T-helper 17 cell (primary cell): ENCODE data around the gene HOXD12. TPM values are rescaled to one million over a fixed set of nuclear protein-coding genes. Genes with fewer than 3 reads are reported as not detected.

Experiments
- ATAC-seq: fragments of 150-1000 bp; cut with Tn5 transposase; 2 replicates; pipeline ENCODE4 v1.10.0; 2021; ENCODE audit warnings: mild to moderate bottlenecking, moderate library complexity
- DNase-seq, 3 donors: peaks; one replicate each; pipeline versions ENCODE4 v3.0.0 to v3.0.0-alpha.2; 2020 to 2021
- H3K9me3 ChIP-seq: one replicate; pipeline ENCODE4 v1.7.0; 2013; ENCODE audit warnings: low read length, mild to moderate bottlenecking; ENCODE audit not compliant: control insufficient read depth, poor library complexity, severe bottlenecking
- H3K27ac Mint-ChIP-seq: one replicate; pipeline ENCODE4 v1.8.0; 2022; ENCODE audit warnings: mild to moderate bottlenecking, moderate library complexity, mixed read lengths
- H3K27me3 Mint-ChIP-seq: one replicate; pipeline ENCODE4 v1.8.0; 2022; ENCODE audit warnings: mixed read lengths
- H3K36me3 Mint-ChIP-seq: one replicate; pipeline ENCODE4 v1.8.0; 2022; ENCODE audit warnings: low read depth, mixed read lengths
- H3K4me1 Mint-ChIP-seq: one replicate; pipeline ENCODE4 v1.8.0; 2022; ENCODE audit warnings: mild to moderate bottlenecking, mixed read lengths
- H3K4me3 Mint-ChIP-seq: one replicate; pipeline ENCODE4 v1.8.0; 2022; ENCODE audit warnings: mild to moderate bottlenecking, moderate library complexity, mixed read lengths
- total RNA-seq, 4 donors: library from RNA in 2 of 4; stranded (reverse) in 2 of 4; gene quantifications; one replicate each; pipeline ENCODE4 v1.2.3 and lab custom pipeline; 2022 to 2026

HOXD12 gene
- total RNA-seq, 2 donors from 2014 or later, result not detected

DNA sequence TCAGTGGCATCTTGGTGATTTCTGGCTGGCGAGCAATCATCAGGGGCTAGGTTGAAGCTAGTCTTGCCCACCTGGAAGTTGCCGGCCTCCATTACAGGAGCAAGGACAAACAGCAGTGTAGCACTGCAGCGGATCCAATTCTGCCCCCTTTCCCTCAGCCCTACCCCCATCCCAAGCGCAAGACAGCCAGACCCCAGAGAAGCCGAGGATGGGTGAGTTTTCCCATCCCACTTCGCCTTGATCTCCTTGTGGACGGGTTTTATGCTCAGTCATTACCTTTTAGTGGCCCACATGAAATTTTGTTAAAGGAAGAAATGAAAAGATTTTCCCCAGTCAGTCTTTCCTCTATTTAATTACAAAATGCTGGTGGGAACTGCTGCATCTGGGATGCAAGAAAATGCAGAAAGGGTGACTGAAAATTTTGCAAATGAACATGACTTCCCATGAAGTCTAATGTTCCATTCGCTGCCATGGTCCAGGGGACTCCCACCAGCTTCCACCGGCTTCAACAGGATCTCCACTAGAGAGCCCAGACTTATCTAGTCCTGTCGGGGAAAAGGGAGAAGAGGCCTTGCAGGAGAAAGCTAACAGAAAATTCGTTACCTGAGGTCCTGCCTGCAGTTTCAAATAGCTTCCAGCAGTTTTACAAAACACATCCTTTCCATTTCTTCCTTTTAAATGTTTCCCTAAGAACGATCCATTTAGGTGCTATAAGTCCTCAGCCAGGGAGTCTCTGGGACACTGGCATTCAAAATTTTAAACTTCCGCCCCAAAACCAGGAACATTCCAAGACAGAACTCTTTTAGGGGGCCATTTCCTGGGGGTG lies 21.0 kb downstream of the HOXD12 start:
- H3K27me3 Mint-ChIP-seq, result peaks cover 76% of the 10 kb centered on the region
- peaks cover 7% of the 10 kb centered on the region for H3K36me3 Mint-ChIP-seq
- H3K9me3 ChIP-seq, result no peaks in the 10 kb centered on the region
- H3K4me3 Mint-ChIP-seq, result peak overlapping the region; percentile 34
- H3K4me1 Mint-ChIP-seq, result peaks cover 5% of the 10 kb centered on the region
- no peak for DNase-seq
- H3K27ac Mint-ChIP-seq, result peak overlapping the region; percentile 82
- ATAC-seq, result no peak

DNA sequence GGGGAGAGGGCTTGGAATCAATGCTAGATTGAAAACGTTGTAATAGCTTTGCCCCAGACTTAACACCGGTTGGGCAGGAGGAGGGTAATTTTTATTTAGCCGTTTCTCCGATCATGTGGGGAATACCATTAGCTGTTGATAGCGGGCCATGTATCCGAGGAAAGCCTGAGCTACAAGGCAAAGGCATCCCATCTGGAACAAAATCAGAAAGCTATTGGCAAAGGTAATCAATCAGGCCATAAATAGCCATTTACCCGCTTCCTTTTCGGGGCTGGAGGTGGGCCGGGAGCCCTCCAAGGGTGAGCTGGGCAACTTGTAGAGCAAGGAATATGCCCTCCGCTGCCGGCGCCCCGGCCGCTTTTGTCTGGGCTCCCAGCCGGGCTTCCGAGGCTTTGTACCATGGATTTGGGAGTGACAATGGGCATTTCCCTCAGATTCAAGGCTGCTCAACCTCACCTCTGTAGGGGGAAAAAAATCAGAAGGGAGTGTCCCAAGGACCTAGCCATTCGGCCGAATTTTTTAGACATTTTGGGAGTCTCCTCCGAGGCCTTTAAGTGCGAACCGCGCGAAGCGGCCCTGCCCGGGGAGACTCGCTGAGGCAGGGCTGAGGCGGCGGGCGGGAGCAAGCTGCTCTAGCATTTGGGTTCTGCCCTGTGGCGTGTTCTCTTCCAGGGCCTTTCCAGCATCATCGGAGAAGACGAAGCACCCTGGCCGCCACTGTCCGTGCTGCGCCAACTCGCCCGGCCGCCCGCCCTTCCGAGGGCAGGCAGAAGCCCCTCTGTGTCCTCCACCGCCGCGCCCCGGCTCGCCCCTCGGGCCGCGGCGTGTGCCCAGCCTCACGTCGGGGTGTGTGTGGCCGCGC lies 21.8 kb downstream of the HOXD12 start:
- peaks cover 6% of the 10 kb centered on the region for H3K4me1 Mint-ChIP-seq
- H3K36me3 Mint-ChIP-seq, result peaks cover 7% of the 10 kb centered on the region
- peaks cover 81% of the 10 kb centered on the region for H3K27me3 Mint-ChIP-seq
- no peaks in the 10 kb centered on the region for H3K9me3 ChIP-seq
- H3K4me3 Mint-ChIP-seq, result no peak overlapping the region
- no peak for DNase-seq
- peak overlapping the region; percentile 82 for H3K27ac Mint-ChIP-seq
- no peak for ATAC-seq

DNA sequence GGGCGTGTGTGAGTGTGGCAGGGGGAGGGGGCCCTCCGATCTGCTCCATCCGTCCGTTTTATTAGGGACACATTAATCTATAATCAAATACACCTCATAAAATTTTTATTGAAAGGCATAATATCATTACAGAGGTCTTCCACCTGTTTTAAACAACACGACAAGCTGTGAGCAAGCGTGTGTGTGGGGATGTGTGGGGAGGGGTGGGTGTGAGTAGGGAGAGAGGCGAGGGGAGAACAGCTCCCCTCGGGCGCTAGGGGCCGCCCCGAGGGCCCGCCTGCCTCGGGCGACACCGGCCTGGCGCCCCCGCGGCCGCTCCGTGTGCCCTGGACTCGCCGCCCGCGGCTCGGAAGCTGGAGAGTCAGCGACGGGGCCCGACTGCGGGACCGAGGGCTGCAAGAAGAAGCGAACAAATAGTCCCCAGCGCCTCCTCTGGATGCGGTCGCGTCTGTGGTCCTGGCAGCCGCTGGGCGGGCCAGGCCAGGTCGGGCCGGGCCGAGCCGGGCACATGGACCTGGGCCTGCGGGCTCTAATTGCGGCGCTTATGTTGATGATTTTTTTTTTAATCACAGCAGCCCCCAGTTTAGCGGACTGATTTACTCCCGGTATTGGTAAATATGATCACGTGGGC lies 22.6 kb downstream of the HOXD12 start:
- H3K4me3 Mint-ChIP-seq, result peak overlapping the region; percentile 55
- H3K36me3 Mint-ChIP-seq, result peaks cover 7% of the 10 kb centered on the region
- peaks cover 81% of the 10 kb centered on the region for H3K27me3 Mint-ChIP-seq
- no peaks in the 10 kb centered on the region for H3K9me3 ChIP-seq
- H3K4me1 Mint-ChIP-seq, result peaks cover 6% of the 10 kb centered on the region
- H3K27ac Mint-ChIP-seq, result no peak overlapping the region
- ATAC-seq, result no peak
- DNase-seq, result no peak

DNA sequence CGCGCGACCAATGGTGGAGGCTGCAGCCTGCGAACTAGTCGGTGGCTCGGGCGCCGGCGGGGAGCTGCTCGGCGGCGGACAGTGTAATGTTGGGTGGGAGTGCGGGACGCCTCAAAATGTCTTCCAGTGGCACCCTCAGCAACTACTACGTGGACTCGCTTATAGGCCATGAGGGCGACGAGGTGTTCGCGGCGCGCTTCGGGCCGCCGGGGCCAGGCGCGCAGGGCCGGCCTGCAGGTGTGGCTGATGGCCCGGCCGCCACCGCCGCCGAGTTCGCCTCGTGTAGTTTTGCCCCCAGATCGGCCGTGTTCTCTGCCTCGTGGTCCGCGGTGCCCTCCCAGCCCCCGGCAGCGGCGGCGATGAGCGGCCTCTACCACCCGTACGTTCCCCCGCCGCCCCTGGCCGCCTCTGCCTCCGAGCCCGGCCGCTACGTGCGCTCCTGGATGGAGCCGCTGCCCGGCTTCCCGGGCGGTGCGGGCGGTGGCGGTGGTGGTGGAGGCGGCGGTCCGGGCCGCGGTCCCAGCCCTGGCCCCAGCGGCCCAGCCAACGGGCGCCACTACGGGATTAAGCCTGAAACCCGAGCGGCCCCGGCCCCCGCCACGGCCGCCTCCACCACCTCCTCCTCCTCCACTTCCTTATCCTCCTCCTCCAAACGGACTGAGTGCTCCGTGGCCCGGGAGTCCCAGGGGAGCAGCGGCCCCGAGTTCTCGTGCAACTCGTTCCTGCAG lies 23.3 kb downstream of the HOXD12 start, which contains the start of gene HOXD9:
TSS of gene HOXD9 (plus strand) at position 37 of the 728 bp plus-strand sequence. CDS start at position 87, 50 bp downstream.
- H3K9me3 ChIP-seq, result no peaks in the 10 kb centered on the region
- ATAC-seq (no peak), DNase-seq (no peak)
- H3K36me3 Mint-ChIP-seq, result peaks cover 7% of the 10 kb centered on the region
- peak within 1 kb of the TSS; percentile 82 for H3K27ac Mint-ChIP-seq
- peaks cover 81% of the 10 kb centered on the region for H3K27me3 Mint-ChIP-seq
- peak within 1 kb of the TSS; percentile 55 for H3K4me3 Mint-ChIP-seq
- peaks cover 6% of the 10 kb centered on the region for H3K4me1 Mint-ChIP-seq

DNA sequence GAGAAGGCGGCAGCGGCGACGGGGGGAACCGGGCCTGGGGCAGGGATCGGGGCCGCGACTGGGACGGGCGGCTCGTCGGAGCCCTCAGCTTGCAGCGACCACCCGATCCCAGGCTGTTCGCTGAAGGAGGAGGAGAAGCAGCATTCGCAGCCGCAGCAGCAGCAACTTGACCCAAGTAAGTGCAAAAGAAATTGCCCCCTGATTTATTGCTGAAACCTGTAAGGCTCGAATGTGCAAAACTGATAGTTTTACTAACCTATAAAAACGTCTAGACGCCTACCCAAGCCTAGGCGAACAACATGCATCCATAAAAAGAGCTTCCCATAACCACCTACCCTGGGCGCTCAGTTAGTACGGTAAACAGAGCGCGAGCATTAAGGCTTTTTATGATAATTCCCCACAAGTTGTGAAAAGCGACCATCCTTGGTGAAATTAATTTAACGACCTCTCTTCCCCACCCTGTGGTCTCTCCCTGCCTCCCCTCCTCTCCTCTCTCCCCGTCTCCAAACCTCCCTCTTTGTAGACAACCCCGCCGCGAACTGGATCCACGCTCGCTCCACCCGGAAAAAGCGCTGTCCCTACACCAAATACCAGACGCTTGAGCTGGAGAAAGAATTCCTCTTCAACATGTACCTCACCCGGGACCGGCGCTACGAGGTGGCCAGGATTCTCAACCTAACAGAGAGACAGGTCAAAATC lies 24.0 kb downstream of the HOXD12 start:
- H3K4me1 Mint-ChIP-seq, result peaks cover 6% of the 10 kb centered on the region
- peak overlapping the region; percentile 72 for H3K27ac Mint-ChIP-seq
- peaks cover 7% of the 10 kb centered on the region for H3K36me3 Mint-ChIP-seq
- no peaks in the 10 kb centered on the region for H3K9me3 ChIP-seq
- peaks cover 80% of the 10 kb centered on the region for H3K27me3 Mint-ChIP-seq
- DNase-seq (no peak), ATAC-seq (no peak)
- H3K4me3 Mint-ChIP-seq, result peak overlapping the region; percentile 65

- peak overlapping the region; percentile 65 for H3K4me3 Mint-ChIP-seq
- H3K27ac Mint-ChIP-seq, result peak overlapping the region; percentile 72
- H3K4me1 Mint-ChIP-seq, result peaks cover 7% of the 10 kb centered on the region
- DNase-seq (no peak), ATAC-seq (no peak)
- no peaks in the 10 kb centered on the region for H3K9me3 ChIP-seq
- peaks cover 81% of the 10 kb centered on the region for H3K27me3 Mint-ChIP-seq
- peaks cover 9% of the 10 kb centered on the region for H3K36me3 Mint-ChIP-seq
Measured at GRCh38 chr2:176124110-176124946, 24.7 kb downstream of the HOXD12 start.

DNA sequence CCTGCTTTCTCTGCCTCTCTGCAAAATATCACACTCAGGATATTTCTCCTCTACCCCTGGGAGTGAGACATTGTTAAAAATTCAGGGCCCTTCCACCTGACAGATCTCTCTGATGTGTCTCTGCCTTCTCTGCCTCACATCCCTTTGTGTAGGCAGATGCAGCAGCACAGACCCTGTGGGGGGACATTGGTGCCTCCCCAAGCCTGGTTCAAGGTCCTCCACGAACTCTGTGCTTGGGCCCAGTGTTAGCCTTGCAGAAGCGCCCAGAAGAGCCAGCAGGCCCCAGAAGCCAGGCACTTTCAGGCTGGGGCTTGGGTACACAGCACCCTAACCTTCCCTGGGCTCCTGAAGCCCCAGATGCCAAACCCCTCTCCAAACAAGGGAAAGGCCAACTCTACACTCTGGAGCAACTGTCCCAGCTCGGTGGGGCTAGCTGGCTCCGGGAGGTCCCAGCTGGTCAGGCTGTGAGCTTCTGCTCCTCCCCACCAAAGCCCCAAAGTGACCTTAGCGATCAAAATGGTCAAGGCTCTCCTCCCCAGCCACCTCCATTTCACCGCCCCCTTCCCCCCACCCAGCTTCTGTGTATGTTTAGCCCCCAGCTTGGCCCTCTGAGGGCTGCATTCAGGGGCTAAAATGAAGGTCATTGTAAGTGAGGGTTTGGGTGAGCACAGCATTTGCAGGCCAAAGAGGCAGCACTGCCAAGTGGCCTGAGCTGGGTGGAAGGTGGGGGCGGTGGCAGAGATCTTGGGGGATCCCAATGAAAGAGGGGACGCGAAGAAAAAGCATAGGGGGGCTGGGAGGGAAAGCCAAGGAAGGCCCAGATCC lies 25.6 kb downstream of the HOXD12 start:
- no peak for ATAC-seq
- Mint-ChIP-seq H3K36me3 (peaks cover 7% of the 10 kb centered on the region), H3K27me3 (peaks cover 73% of the 10 kb centered on the region), H3K4me1 (peaks cover 7% of the 10 kb centered on the region), H3K4me3 (no peak overlapping the region), H3K27ac (peak overlapping the region; percentile 72)
- DNase-seq, result no peak
- H3K9me3 ChIP-seq, result no peaks in the 10 kb centered on the region

DNA sequence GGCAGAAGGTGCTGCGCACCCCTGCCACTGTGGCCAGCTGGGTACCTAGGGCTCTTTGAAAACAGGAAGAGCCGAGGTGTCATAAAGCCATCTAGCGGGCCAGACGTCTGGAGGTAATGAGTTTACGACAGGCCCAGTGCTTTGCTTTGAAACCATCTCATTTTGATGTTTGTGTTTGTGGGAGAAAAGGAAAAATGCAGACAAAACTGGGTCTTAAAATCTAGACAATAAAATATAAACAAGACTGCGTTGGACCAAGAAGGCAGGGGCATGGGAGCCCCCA lies 26.1 kb downstream of the HOXD12 start:
- H3K4me1 Mint-ChIP-seq, result peaks cover 7% of the 10 kb centered on the region
- no peak overlapping the region for H3K4me3 Mint-ChIP-seq
- ATAC-seq, result no peak
- H3K9me3 ChIP-seq, result no peaks in the 10 kb centered on the region
- peaks cover 69% of the 10 kb centered on the region for H3K27me3 Mint-ChIP-seq
- peaks cover 7% of the 10 kb centered on the region for H3K36me3 Mint-ChIP-seq
- DNase-seq, result no peak
- no peak overlapping the region for H3K27ac Mint-ChIP-seq

DNA sequence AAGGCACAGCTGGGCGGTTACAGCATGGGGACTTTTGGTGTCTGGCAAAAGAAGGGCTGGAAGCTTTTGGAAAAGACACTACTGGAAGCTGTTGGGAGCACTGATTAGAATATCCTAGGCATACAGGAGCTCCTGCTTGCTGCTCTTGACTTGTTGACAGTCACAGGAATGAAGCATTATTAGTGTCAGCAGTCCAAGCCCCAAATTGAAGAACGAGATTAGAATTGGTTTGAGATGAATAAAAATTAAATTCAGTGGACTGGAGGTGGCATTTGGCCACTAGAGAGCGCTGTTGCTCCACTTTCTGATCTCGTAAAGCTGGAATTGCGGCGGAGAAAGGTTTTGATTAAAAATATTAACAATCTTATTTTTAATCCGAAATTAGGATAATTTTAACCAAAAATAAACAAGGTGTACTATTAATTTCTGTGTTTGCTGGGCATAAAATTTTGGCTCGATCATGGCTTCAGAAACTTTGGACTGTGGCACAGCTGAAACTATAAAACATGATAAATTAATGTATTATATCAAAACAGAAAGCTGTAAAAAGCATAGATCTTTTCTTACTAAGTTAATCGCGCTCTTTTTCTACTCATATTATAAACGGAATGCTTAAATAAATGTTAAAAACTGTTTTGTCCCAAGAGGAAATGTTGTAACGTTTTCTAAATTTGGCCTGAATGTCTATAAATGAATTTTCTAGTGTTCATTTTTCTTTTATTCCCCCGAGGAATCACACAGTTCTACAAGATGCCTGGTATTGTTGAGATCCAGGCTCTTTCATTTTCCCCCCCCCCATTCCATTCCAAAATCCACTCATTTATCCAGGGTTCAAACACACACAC lies 27.6 kb downstream of the HOXD12 start:
- Mint-ChIP-seq H3K4me1 (peaks cover 12% of the 10 kb centered on the region), H3K4me3 (no peak overlapping the region), H3K27ac (peak overlapping the region; percentile 77), H3K36me3 (peaks cover 7% of the 10 kb centered on the region), H3K27me3 (peaks cover 69% of the 10 kb centered on the region)
- peak; percentile 47 to 61 (median 50) for DNase-seq
- peak; percentile 40 for ATAC-seq
- no peaks in the 10 kb centered on the region for H3K9me3 ChIP-seq

GRCh38 chr2:176127774-176128072 lies 28.1 kb downstream of the HOXD12 start:
- H3K9me3 ChIP-seq, result no peaks in the 10 kb centered on the region
- no peak for DNase-seq
- peaks cover 74% of the 10 kb centered on the region for H3K27me3 Mint-ChIP-seq
- peak overlapping the region; percentile 77 for H3K27ac Mint-ChIP-seq
- peaks cover 16% of the 10 kb centered on the region for H3K4me1 Mint-ChIP-seq
- no peak for ATAC-seq
- H3K4me3 Mint-ChIP-seq, result peak overlapping the region; percentile 65
- peaks cover 7% of the 10 kb centered on the region for H3K36me3 Mint-ChIP-seq
